WTC11 (cell line): Measurements from ENCODE around the gene LIN7B.

Experiments
- ATF3 ChIP-seq: sonication (generic); formaldehyde crosslinking; conservative IDR thresholded peaks from 2 replicates; pipeline ENCODE4 v1.8.1; 2022; ENCODE audit warnings: mild to moderate bottlenecking, missing genetic modification reagents
- FOXP1 ChIP-seq: sonication (generic); formaldehyde crosslinking; IDR thresholded peaks from 2 replicates; pipeline ENCODE4 v1.8.0; 2022; ENCODE audit warnings: missing genetic modification reagents, mild to moderate bottlenecking, moderate library complexity, borderline replicate concordance
- ZNF263 ChIP-seq: sonication (generic); formaldehyde crosslinking; IDR thresholded peaks from 2 replicates; pipeline ENCODE4 v1.8.1; 2022; ENCODE audit warnings: low read depth, mild to moderate bottlenecking, moderate library complexity, missing genetic modification reagents
- TF ChIP-seq, protein P1 (sequence below): fragments of 200-600 bp; IDR thresholded peaks from 2 replicates; pipeline ENCODE4 v1.8.0; 2022; ENCODE audit warnings: antibody characterized with exemption
- TF ChIP-seq, protein P2 (sequence below): sonication (generic); formaldehyde crosslinking; IDR thresholded peaks from 2 replicates; pipeline ENCODE4 v1.8.1; 2023; ENCODE audit warnings: mild to moderate bottlenecking, moderate library complexity, missing genetic modification reagents
- TF ChIP-seq, protein P3 (sequence below): fragments of 250-450 bp; sonication (Bioruptor Pico); IDR thresholded peaks from 2 replicates; pipeline ENCODE4 v2.1.2; 2022; ENCODE audit warnings: mild to moderate bottlenecking, moderate library complexity

DNA sequence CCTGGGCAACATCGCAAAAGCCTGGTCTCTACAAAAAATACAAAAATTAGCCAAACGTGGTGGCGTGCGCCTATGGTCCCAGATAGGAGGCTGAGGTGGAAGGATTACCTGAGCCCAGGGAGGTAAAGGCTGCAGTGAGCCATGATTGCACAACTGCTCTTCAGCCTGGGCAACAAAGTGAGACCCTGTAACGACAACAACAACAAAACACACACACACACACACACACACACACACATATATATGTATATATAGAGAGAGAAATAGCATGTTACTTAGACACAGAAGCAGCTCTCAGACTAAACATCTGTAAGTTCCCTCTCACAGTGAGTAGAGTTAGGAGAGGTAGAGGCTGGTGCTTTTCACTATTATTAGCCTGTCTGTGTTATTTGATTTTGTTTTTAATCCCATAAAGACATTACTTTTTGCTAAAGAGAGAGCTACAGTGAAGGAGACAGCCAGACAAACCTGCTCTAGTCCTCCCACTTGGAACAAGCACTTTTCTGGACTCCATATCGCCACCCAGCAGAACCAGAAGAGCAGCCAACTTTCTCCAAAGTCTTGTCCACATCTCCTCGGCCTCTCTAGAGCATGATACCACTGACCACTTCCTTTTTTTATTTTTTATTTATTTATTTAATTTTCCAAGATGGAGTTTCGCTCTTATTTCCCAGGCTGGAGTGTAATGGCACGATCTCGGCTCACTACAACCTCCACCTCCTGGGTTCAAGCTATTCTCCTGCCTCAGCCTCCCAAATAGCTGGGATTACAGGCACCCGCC lies 2.8 kb upstream of the LIN7B start:
- TF ChIP-seq, protein P1, sequence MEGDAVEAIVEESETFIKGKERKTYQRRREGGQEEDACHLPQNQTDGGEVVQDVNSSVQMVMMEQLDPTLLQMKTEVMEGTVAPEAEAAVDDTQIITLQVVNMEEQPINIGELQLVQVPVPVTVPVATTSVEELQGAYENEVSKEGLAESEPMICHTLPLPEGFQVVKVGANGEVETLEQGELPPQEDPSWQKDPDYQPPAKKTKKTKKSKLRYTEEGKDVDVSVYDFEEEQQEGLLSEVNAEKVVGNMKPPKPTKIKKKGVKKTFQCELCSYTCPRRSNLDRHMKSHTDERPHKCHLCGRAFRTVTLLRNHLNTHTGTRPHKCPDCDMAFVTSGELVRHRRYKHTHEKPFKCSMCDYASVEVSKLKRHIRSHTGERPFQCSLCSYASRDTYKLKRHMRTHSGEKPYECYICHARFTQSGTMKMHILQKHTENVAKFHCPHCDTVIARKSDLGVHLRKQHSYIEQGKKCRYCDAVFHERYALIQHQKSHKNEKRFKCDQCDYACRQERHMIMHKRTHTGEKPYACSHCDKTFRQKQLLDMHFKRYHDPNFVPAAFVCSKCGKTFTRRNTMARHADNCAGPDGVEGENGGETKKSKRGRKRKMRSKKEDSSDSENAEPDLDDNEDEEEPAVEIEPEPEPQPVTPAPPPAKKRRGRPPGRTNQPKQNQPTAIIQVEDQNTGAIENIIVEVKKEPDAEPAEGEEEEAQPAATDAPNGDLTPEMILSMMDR = no peak
- TF ChIP-seq FOXP1 (no peak), ATF3 (CRISPR knock-in tag) (no peak), ZNF263 (no peak)
- TF ChIP-seq, protein P2, sequence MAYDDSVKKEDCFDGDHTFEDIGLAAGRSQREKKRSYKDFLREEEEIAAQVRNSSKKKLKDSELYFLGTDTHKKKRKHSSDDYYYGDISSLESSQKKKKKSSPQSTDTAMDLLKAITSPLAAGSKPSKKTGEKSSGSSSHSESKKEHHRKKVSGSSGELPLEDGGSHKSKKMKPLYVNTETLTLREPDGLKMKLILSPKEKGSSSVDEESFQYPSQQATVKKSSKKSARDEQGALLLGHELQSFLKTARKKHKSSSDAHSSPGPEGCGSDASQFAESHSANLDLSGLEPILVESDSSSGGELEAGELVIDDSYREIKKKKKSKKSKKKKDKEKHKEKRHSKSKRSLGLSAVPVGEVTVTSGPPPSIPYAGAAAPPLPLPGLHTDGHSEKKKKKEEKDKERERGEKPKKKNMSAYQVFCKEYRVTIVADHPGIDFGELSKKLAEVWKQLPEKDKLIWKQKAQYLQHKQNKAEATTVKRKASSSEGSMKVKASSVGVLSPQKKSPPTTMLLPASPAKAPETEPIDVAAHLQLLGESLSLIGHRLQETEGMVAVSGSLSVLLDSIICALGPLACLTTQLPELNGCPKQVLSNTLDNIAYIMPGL (CRISPR knock-in tag) = no peak
- TF ChIP-seq, protein P3, sequence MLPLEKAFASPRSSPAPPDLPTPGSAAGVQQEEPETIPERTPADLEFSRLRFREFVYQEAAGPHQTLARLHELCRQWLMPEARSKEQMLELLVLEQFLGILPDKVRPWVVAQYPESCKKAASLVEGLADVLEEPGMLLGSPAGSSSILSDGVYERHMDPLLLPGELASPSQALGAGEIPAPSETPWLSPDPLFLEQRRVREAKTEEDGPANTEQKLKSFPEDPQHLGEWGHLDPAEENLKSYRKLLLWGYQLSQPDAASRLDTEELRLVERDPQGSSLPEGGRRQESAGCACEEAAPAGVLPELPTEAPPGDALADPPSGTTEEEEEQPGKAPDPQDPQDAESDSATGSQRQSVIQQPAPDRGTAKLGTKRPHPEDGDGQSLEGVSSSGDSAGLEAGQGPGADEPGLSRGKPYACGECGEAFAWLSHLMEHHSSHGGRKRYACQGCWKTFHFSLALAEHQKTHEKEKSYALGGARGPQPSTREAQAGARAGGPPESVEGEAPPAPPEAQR (CRISPR knock-in tag) = no peak
